K562 (cell line): ENCODE results near the gene FAM20B. TPM values are rescaled to one million over a fixed set of nuclear protein-coding genes. Genes with fewer than 3 reads are reported as not detected.

Source experiments
- BACH1 ChIP-seq: fragments of 200-800 bp; sonication (Bioruptor generic); IDR thresholded peaks from 2 replicates; pipeline ENCODE4 v1.6.1; 2016; ENCODE audit warnings: missing genetic modification characterization, missing compliant biosample characterization
- E2F5 ChIP-seq: sonication (generic); formaldehyde crosslinking; IDR thresholded peaks from 2 replicates; pipeline ENCODE4 v1.8.0; 2022; ENCODE audit warnings: mild to moderate bottlenecking, missing genetic modification reagents
- FOXP4 ChIP-seq: sonication (generic); formaldehyde crosslinking; IDR thresholded peaks from 2 replicates; pipeline ENCODE4 v1.8.0; 2022; ENCODE audit warnings: mild to moderate bottlenecking, missing genetic modification reagents, borderline replicate concordance
- FUS ChIP-seq: fragments of 200-400 bp; formaldehyde crosslinking; optimal IDR thresholded peaks from 2 replicates; pipeline ENCODE3; 2017; ENCODE audit warnings: low read depth, low read length
- GTF2B ChIP-seq: IDR thresholded peaks from 2 replicates; pipeline ENCODE4 v1.6.1; 2011; ENCODE audit not compliant: insufficient read length; ENCODE audit errors: extremely low read depth
- HINFP ChIP-seq: fragments of 450-650 bp; conservative IDR thresholded peaks from 2 replicates; pipeline ENCODE4 v1.6.1; 2016; ENCODE audit warnings: missing genetic modification characterization, low read depth, mild to moderate bottlenecking, control low read depth, missing compliant biosample characterization
- PCBP1 ChIP-seq: fragments of 200-400 bp; formaldehyde crosslinking; IDR thresholded peaks from 2 replicates; pipeline ENCODE4 v1.6.1; 2018; ENCODE audit warnings: mild to moderate bottlenecking, low read depth, low read length; ENCODE audit not compliant: poor library complexity, severe bottlenecking
- RREB1 ChIP-seq: fragments of 250-450 bp; sonication (Bioruptor Pico); IDR thresholded peaks from 2 replicates; pipeline ENCODE4 v1.4.0; 2020
- SIRT6 ChIP-seq: IDR thresholded peaks from one replicate; pipeline ENCODE4 v1.6.1; 2012; ENCODE audit warnings: low read depth, mild to moderate bottlenecking, control low read depth, inconsistent platforms, low read length, moderate library complexity
- YBX1 ChIP-seq: fragments of 450-650 bp; IDR thresholded peaks from 2 replicates; pipeline ENCODE4 v1.7.1; 2016; ENCODE audit warnings: mild to moderate bottlenecking
- ZNF197 ChIP-seq: fragments of 200-800 bp; sonication (Bioruptor generic); IDR thresholded peaks from 2 replicates; pipeline ENCODE4 v1.6.1; 2016; ENCODE audit warnings: low read depth, missing genetic modification characterization, missing compliant biosample characterization
- ZNF436 ChIP-seq: fragments of 250-450, 450-650 bp; sonication (Bioruptor Pico); formaldehyde crosslinking; IDR thresholded peaks from 2 replicates; pipeline ENCODE4 v1.7.0; 2020; ENCODE audit warnings: mild to moderate bottlenecking
- ZNF766 ChIP-seq: fragments of 200-800 bp; sonication (Bioruptor generic); conservative IDR thresholded peaks from 2 replicates; pipeline ENCODE4 v1.6.1; 2016; ENCODE audit warnings: missing genetic modification characterization, missing compliant biosample characterization
- polyA plus RNA-seq, 8 experiments: library from polyadenylated mRNA; depleted of rRNA in 4 of 8; stranded (reverse) in 5 of 8; unstranded in 3 of 8; fragments of >200 nt; fragmentation: Nextera tagmentation in 2 of 8; fragmentation: Illumina TruSeq in 1 of 8; extraction: Ambion mirVana in 2 of 8; extraction: Trizol in 1 of 8; gene quantifications; 2 replicates each; pipeline versions ENCODE4 v1.2.1 to v1.2.3, GENCODE V29; 2011 to 2014; ENCODE audit warnings: inconsistent platforms in 1 of 8, missing spikeins in 1 of 8
- total RNA-seq, 7 experiments: library from RNA; depleted of rRNA in 6 of 7; stranded (reverse); fragments of >200 nt in 6 of 7; fragmentation: Illumina TruSeq in 2 of 7; extraction: Trizol in 2 of 7; gene quantifications; 2 replicates each; pipeline versions ENCODE4 v1.2.1 to v1.2.3, GENCODE V29; 2011 to 2021; ENCODE audit warnings: low replicate concordance in 1 of 7

The FAM20B gene
- total and polyA plus RNA-seq, 9 of the 15 experiments (the other 6 are each of a cell fraction or from before 2014, with no cell fraction given), result 7.2 to 67.5 (median 42.9) TPM

- no peak for TF ChIP-seq ZNF197 (CRISPR knock-in tag)
- TF ChIP-seq FOXP4 (CRISPR knock-in tag), result peak; percentile 81; the same call in 1 of the 2 replicates
- TF ChIP-seq SIRT6, result no peak
- no peak for TF ChIP-seq YBX1
- TF ChIP-seq PCBP1, result peak; percentile 21
- no peak for TF ChIP-seq E2F5 (CRISPR knock-in tag)
- no peak for TF ChIP-seq ZNF436
- no peak for TF ChIP-seq FUS
- peak; percentile 79 for TF ChIP-seq RREB1 (CRISPR knock-in tag)
- no peak for TF ChIP-seq HINFP (tag)
- no peak for TF ChIP-seq GTF2B
- peak; percentile 53; the same call in 1 of the 2 replicates for TF ChIP-seq ZNF766 (CRISPR knock-in tag)
- TF ChIP-seq BACH1, result no peak
Observed at GRCh38 chr1:179025975-179026812, 500 bp downstream of the FAM20B start (continued).
